HEK293 (cell line): ENCODE results near the gene EGFR.

Experiments used
- WT1 ChIP-seq: fragments of 450-650 bp; formaldehyde crosslinking; IDR thresholded peaks from 2 replicates; pipeline ENCODE4 v1.5.1; 2016; ENCODE audit warnings: missing biosample characterization, missing genetic modification characterization
- ZNF544 ChIP-seq: fragments of 450-650 bp; formaldehyde crosslinking; IDR thresholded peaks from 2 replicates; pipeline ENCODE4 v1.5.0; 2017; ENCODE audit warnings: missing biosample characterization, missing genetic modification characterization
- ZNF660 ChIP-seq: fragments of 450-650 bp; IDR thresholded peaks from 2 replicates; pipeline ENCODE4 v1.5.1; 2018; ENCODE audit warnings: missing biosample characterization, mild to moderate bottlenecking, missing genetic modification characterization
- TF ChIP-seq, protein P1 (sequence below): fragments of 450-650 bp; formaldehyde crosslinking; IDR thresholded peaks from 2 replicates; pipeline ENCODE4 v1.5.1; 2016; ENCODE audit warnings: missing biosample characterization, missing genetic modification characterization

DNA sequence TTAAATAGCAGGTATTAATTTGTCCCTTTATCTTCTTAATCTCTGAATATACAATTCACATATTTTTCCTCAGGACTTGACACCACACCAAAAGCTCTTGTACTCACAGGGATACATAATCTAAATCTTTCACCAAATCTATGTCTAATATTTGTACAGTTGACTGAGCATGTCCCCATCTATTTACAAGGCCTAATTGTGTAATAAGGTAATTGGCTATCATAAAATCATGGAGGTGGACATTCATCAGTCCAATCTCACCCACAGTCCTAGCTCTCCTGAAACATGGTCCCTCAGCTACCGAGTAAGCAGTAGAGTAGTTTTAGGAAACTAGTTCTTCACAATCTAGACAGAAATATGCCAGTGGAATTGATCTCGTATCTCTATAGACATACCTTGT is 30.3 kb upstream of the EGFR start:
- no peak for TF ChIP-seq ZNF660 (tag by site-specific recombination)
- no peak for TF ChIP-seq ZNF544
- TF ChIP-seq, protein P1, sequence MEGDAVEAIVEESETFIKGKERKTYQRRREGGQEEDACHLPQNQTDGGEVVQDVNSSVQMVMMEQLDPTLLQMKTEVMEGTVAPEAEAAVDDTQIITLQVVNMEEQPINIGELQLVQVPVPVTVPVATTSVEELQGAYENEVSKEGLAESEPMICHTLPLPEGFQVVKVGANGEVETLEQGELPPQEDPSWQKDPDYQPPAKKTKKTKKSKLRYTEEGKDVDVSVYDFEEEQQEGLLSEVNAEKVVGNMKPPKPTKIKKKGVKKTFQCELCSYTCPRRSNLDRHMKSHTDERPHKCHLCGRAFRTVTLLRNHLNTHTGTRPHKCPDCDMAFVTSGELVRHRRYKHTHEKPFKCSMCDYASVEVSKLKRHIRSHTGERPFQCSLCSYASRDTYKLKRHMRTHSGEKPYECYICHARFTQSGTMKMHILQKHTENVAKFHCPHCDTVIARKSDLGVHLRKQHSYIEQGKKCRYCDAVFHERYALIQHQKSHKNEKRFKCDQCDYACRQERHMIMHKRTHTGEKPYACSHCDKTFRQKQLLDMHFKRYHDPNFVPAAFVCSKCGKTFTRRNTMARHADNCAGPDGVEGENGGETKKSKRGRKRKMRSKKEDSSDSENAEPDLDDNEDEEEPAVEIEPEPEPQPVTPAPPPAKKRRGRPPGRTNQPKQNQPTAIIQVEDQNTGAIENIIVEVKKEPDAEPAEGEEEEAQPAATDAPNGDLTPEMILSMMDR: no peak
- TF ChIP-seq WT1 (tag by site-specific recombination): no peak
